Measurements from ENCODE around the gene SUGCT.

Gene SUGCT

GRCh38 chr7:40192036-40192435 lies 57.2 kb downstream of the SUGCT start:
- no peaks in the 10 kb centered on the region for H3K9me3 ChIP-seq (ENCODE audit: insufficient read depth, low read length)
- TF ChIP-seq ZNF274 (IDR thresholded peaks at IDR 0.05; ENCODE audit: low read depth, low read length) (no peak), SUZ12 (IDR thresholded peaks at IDR 0.05; ENCODE audit: extremely low read depth, insufficient read depth, insufficient read length) (no peak), YY1 (IDR thresholded peaks at IDR 0.05; ENCODE audit: insufficient read depth, insufficient read length) (no peak)
- H3K4me3 ChIP-seq (ENCODE audit: insufficient read length, low read depth): no peak overlapping the region
- H3K36me3 ChIP-seq (ENCODE audit: insufficient read depth, insufficient read length, low read length): no peaks in the 10 kb centered on the region
- H3K4me1 ChIP-seq (ENCODE audit: insufficient read depth, insufficient read length): no peaks in the 10 kb centered on the region
- H3K9ac ChIP-seq (ENCODE audit: insufficient read length, low read depth): no peak overlapping the region
- no peaks in the 10 kb centered on the region for H3K27me3 ChIP-seq (ENCODE audit: insufficient read depth, insufficient read length)
- DNase-seq (ENCODE audit: low read depth, low spot score): no peak

GRCh38 chr7:40194745-40195144 lies 59.9 kb downstream of the SUGCT start:
- no peak for DNase-seq (ENCODE audit: low read depth, low spot score)
- no peaks in the 10 kb centered on the region for H3K36me3 ChIP-seq (ENCODE audit: insufficient read depth, insufficient read length, low read length)
- no peaks in the 10 kb centered on the region for H3K4me1 ChIP-seq (ENCODE audit: insufficient read depth, insufficient read length)
- no peak overlapping the region for H3K9ac ChIP-seq (ENCODE audit: insufficient read length, low read depth)
- no peaks in the 10 kb centered on the region for H3K27me3 ChIP-seq (ENCODE audit: insufficient read depth, insufficient read length)
- no peak overlapping the region for H3K4me3 ChIP-seq (ENCODE audit: insufficient read length, low read depth)
- H3K9me3 ChIP-seq (ENCODE audit: insufficient read depth, low read length): no peaks in the 10 kb centered on the region
- no peak for TF ChIP-seq SUZ12 (IDR thresholded peaks at IDR 0.05; ENCODE audit: extremely low read depth, insufficient read depth, insufficient read length)
- no peak for TF ChIP-seq ZNF274 (IDR thresholded peaks at IDR 0.05; ENCODE audit: low read depth, low read length)
- TF ChIP-seq YY1 (IDR thresholded peaks at IDR 0.05; ENCODE audit: insufficient read depth, insufficient read length): no peak

- no peak overlapping the region for H3K9ac ChIP-seq (ENCODE audit: insufficient read length, low read depth)
- DNase-seq (ENCODE audit: low read depth, low spot score): no peak
- H3K9me3 ChIP-seq (ENCODE audit: insufficient read depth, low read length): no peaks in the 10 kb centered on the region
- no peak overlapping the region for H3K4me3 ChIP-seq (ENCODE audit: insufficient read length, low read depth)
- no peaks in the 10 kb centered on the region for H3K4me1 ChIP-seq (ENCODE audit: insufficient read depth, insufficient read length)
- no peaks in the 10 kb centered on the region for H3K36me3 ChIP-seq (ENCODE audit: insufficient read depth, insufficient read length, low read length)
- TF ChIP-seq YY1 (IDR thresholded peaks at IDR 0.05; ENCODE audit: insufficient read depth, insufficient read length) (no peak), SUZ12 (IDR thresholded peaks at IDR 0.05; ENCODE audit: extremely low read depth, insufficient read depth, insufficient read length) (no peak), ZNF274 (IDR thresholded peaks at IDR 0.05; ENCODE audit: low read depth, low read length) (no peak)
- H3K27me3 ChIP-seq (ENCODE audit: insufficient read depth, insufficient read length): no peaks in the 10 kb centered on the region
Observed at GRCh38 chr7:40197527-40197926, 62.7 kb downstream of the SUGCT start.

- DNase-seq (ENCODE audit: low read depth, low spot score): no peak
- Histone ChIP-seq H3K27me3 (ENCODE audit: insufficient read depth, insufficient read length) (no peaks in the 10 kb centered on the region), H3K9me3 (ENCODE audit: insufficient read depth, low read length) (no peaks in the 10 kb centered on the region), H3K4me1 (ENCODE audit: insufficient read depth, insufficient read length) (no peaks in the 10 kb centered on the region), H3K9ac (ENCODE audit: insufficient read length, low read depth) (no peak overlapping the region), H3K36me3 (ENCODE audit: insufficient read depth, insufficient read length, low read length) (no peaks in the 10 kb centered on the region), H3K4me3 (ENCODE audit: insufficient read length, low read depth) (no peak overlapping the region)
- no peak for TF ChIP-seq SUZ12 (IDR thresholded peaks at IDR 0.05; ENCODE audit: extremely low read depth, insufficient read depth, insufficient read length)
- TF ChIP-seq YY1 (IDR thresholded peaks at IDR 0.05; ENCODE audit: insufficient read depth, insufficient read length): no peak
- no peak for TF ChIP-seq ZNF274 (IDR thresholded peaks at IDR 0.05; ENCODE audit: low read depth, low read length)
Observed at GRCh38 chr7:40199076-40199802, 64.4 kb downstream of the SUGCT start.

- no peaks in the 10 kb centered on the region for H3K9me3 ChIP-seq (ENCODE audit: insufficient read depth, low read length)
- no peak overlapping the region for H3K9ac ChIP-seq (ENCODE audit: insufficient read length, low read depth)
- no peak overlapping the region for H3K4me3 ChIP-seq (ENCODE audit: insufficient read length, low read depth)
- no peak for DNase-seq (ENCODE audit: low read depth, low spot score)
- H3K27me3 ChIP-seq (ENCODE audit: insufficient read depth, insufficient read length): no peaks in the 10 kb centered on the region
- no peak for TF ChIP-seq YY1 (IDR thresholded peaks at IDR 0.05; ENCODE audit: insufficient read depth, insufficient read length)
- H3K4me1 ChIP-seq (ENCODE audit: insufficient read depth, insufficient read length): no peaks in the 10 kb centered on the region
- H3K36me3 ChIP-seq (ENCODE audit: insufficient read depth, insufficient read length, low read length): no peaks in the 10 kb centered on the region
Observed at GRCh38 chr7:40200791-40201190, 66.0 kb downstream of the SUGCT start.

GRCh38 chr7:40202851-40203250 lies 68.0 kb downstream of the SUGCT start:
- TF ChIP-seq SUZ12 (IDR thresholded peaks at IDR 0.05; ENCODE audit: extremely low read depth, insufficient read depth, insufficient read length): no peak
- no peak for TF ChIP-seq YY1 (IDR thresholded peaks at IDR 0.05; ENCODE audit: insufficient read depth, insufficient read length)
- TF ChIP-seq ZNF274 (IDR thresholded peaks at IDR 0.05; ENCODE audit: low read depth, low read length): no peak
- no peaks in the 10 kb centered on the region for H3K36me3 ChIP-seq (ENCODE audit: insufficient read depth, insufficient read length, low read length)
- H3K4me1 ChIP-seq (ENCODE audit: insufficient read depth, insufficient read length): no peaks in the 10 kb centered on the region
- no peaks in the 10 kb centered on the region for H3K9me3 ChIP-seq (ENCODE audit: insufficient read depth, low read length)
- H3K4me3 ChIP-seq (ENCODE audit: insufficient read length, low read depth): no peak overlapping the region
- H3K27me3 ChIP-seq (ENCODE audit: insufficient read depth, insufficient read length): no peaks in the 10 kb centered on the region
- H3K9ac ChIP-seq (ENCODE audit: insufficient read length, low read depth): no peak overlapping the region
- no peak for DNase-seq (ENCODE audit: low read depth, low spot score)

GRCh38 chr7:40204581-40204980 lies 69.8 kb downstream of the SUGCT start:
- Histone ChIP-seq H3K27me3 (ENCODE audit: insufficient read depth, insufficient read length) (no peaks in the 10 kb centered on the region), H3K9ac (ENCODE audit: insufficient read length, low read depth) (no peak overlapping the region), H3K4me3 (ENCODE audit: insufficient read length, low read depth) (no peak overlapping the region), H3K4me1 (ENCODE audit: insufficient read depth, insufficient read length) (no peaks in the 10 kb centered on the region), H3K36me3 (ENCODE audit: insufficient read depth, insufficient read length, low read length) (no peaks in the 10 kb centered on the region), H3K9me3 (ENCODE audit: insufficient read depth, low read length) (no peaks in the 10 kb centered on the region)
- TF ChIP-seq YY1 (IDR thresholded peaks at IDR 0.05; ENCODE audit: insufficient read depth, insufficient read length) (no peak), SUZ12 (IDR thresholded peaks at IDR 0.05; ENCODE audit: extremely low read depth, insufficient read depth, insufficient read length) (no peak), ZNF274 (IDR thresholded peaks at IDR 0.05; ENCODE audit: low read depth, low read length) (no peak)
- no peak for DNase-seq (ENCODE audit: low read depth, low spot score)
